Brain pericyte (primary cell): ENCODE measurements around the gene SNX1.
"Not testable (repeated sequence)": the region's sequence is repeated elsewhere in the genome, so short reads cannot be mapped to it uniquely, and the experiment has no call there.

Experiments
- DNase-seq: peaks from one replicate; pipeline ENCODE4 v3.0.0-alpha.2; 2012; ENCODE audit warnings: low read depth, low spot score

The SNX1 gene

GRCh38 chr15:64095795-64096667 is at the start of gene SNX1:
Gene SNX1 (plus strand): TSS chr15:64095982. CDS start chr15:64096014, 32 bp downstream.
- DNase-seq: peak; percentile 71

- no peak for DNase-seq
Measured at GRCh38 chr15:64046421-64047153, 49.2 kb upstream of the SNX1 start, which contains the start of gene DAPK2. Gene DAPK2 (minus strand): TSS chr15:64046485. CDS start chr15:64040261, 6,224 bp downstream.

GRCh38 chr15:64048781-64049460 is 46.9 kb upstream of the SNX1 start:
- DNase-seq: no peak

GRCh38 chr15:64050281-64051092 is 45.3 kb upstream of the SNX1 start:
- peak; percentile 45 for DNase-seq

- DNase-seq: no peak
Measured at GRCh38 chr15:64051093-64051402, 44.7 kb upstream of the SNX1 start.

- DNase-seq: no peak
Measured at GRCh38 chr15:64051407-64052259, 44.1 kb upstream of the SNX1 start.

GRCh38 chr15:64052925-64053491 is 42.8 kb upstream of the SNX1 start:
- no peak for DNase-seq

GRCh38 chr15:64053674-64054073 is 42.1 kb upstream of the SNX1 start:
- not testable (repeated sequence) for DNase-seq

GRCh38 chr15:64058279-64058678 is 37.5 kb upstream of the SNX1 start:
- DNase-seq: no peak

GRCh38 chr15:64059104-64059503 is 36.7 kb upstream of the SNX1 start:
- DNase-seq: not testable (repeated sequence)

- DNase-seq: no peak
Measured at GRCh38 chr15:64060716-64061115, 35.1 kb upstream of the SNX1 start.

GRCh38 chr15:64066451-64066850 is 29.3 kb upstream of the SNX1 start:
- DNase-seq: no peak

GRCh38 chr15:64067564-64068030 is 28.2 kb upstream of the SNX1 start:
- no peak for DNase-seq

GRCh38 chr15:64068133-64068532 is 27.6 kb upstream of the SNX1 start:
- no peak for DNase-seq

- no peak for DNase-seq
Measured at GRCh38 chr15:64070106-64070505, 25.7 kb upstream of the SNX1 start.

- DNase-seq: no peak
Measured at GRCh38 chr15:64070965-64071851, 24.6 kb upstream of the SNX1 start.

- DNase-seq: no peak
Measured at GRCh38 chr15:64071931-64072765, 23.6 kb upstream of the SNX1 start.

GRCh38 chr15:64072812-64073211 is 23.0 kb upstream of the SNX1 start:
- DNase-seq: no peak
